B cell (primary cell): Measurements from ENCODE around the gene GPBP1L1. TPM values are rescaled to one million over a fixed set of nuclear protein-coding genes. Genes with fewer than 3 reads are reported as not detected.

Experiments used
- ATAC-seq: fragments of 200-7000 bp; cut with Tn5 transposase; one replicate; pipeline ENCODE4 v1.10.0; 2021; ENCODE audit warnings: low read depth, mild to moderate bottlenecking, moderate number of reproducible peaks, moderate library complexity
- CTCF ChIA-PET: fragments of 350-600 bp; sonication (Branson Sonifier 250); formaldehyde crosslinking; loops from one replicate; lab custom pipeline; 2021; ENCODE audit warnings: antibody characterized with exemption, inconsistent platforms; lab: Charles Lee
- POLR2A ChIA-PET: fragments of 350-600 bp; sonication (Branson Sonifier 250); formaldehyde crosslinking; loops from one replicate; lab custom pipeline; 2021; ENCODE audit warnings: antibody characterized with exemption; lab: Charles Lee
- DNase-seq: peaks from one replicate; pipeline ENCODE4 v3.0.0; 2013
- H2AFZ ChIP-seq: 2 replicates; pipeline ENCODE4 v1.6.1; 2012; ENCODE audit warnings: mild to moderate bottlenecking, low read depth, low read length; ENCODE audit not compliant: insufficient read depth, poor library complexity, severe bottlenecking
- H3K27ac ChIP-seq, 2 donors: 1 replicate in 1 of 2; 2 replicates in 1 of 2; pipeline ENCODE4 v1.5.1; 2012 to 2013; ENCODE audit warnings: low read length in 2 of 2, mild to moderate bottlenecking in 2 of 2, moderate library complexity in 1 of 2
- H3K27me3 ChIP-seq, 4 experiments: fragments of 200-600 bp in 1 of 4; sonication (generic) in 1 of 4; replicated peaks in 1 of 4; 1 replicate in 2 of 4; 2 replicates in 2 of 4; pipeline versions ENCODE4 v1.6.1 to v1.7.0; 2013 to 2016; ENCODE audit warnings: low read length in 3 of 4, mild to moderate bottlenecking in 2 of 4, mixed read lengths in 1 of 4, moderate library complexity in 1 of 4; ENCODE audit not compliant: insufficient read depth in 4 of 4, control insufficient read depth in 3 of 4; ENCODE audit errors: control extremely low read depth in 1 of 4
- H3K36me3 ChIP-seq, 2 experiments: replicated peaks in 1 of 2; 1 replicate in 1 of 2; 2 replicates in 1 of 2; pipeline versions ENCODE4 v1.6.1 to v1.7.1; 2013; ENCODE audit warnings: low read length in 1 of 2; ENCODE audit not compliant: insufficient read depth in 2 of 2, control insufficient read depth in 1 of 2; ENCODE audit errors: control extremely low read depth in 1 of 2, extremely low read depth in 1 of 2
- H3K4me1 ChIP-seq, 2 donors: fragments of 200-600 bp in 1 of 2; sonication (generic) in 1 of 2; 1 replicate in 1 of 2; 2 replicates in 1 of 2; pipeline versions ENCODE4 v1.5.1 to v1.6.1; 2013 to 2017; ENCODE audit warnings: low read length in 2 of 2; ENCODE audit not compliant: control insufficient read depth in 2 of 2, insufficient read depth in 2 of 2
- H3K4me2 ChIP-seq: replicated peaks from 2 replicates; pipeline ENCODE3; 2012; ENCODE audit warnings: mild to moderate bottlenecking, low read depth, low read length; ENCODE audit not compliant: poor library complexity, severe bottlenecking
- H3K4me3 ChIP-seq, 5 experiments: fragments of 200-600 bp in 1 of 5; sonication (generic) in 1 of 5; 1 replicate in 3 of 5; 2 replicates in 2 of 5; pipeline versions ENCODE4 v1.5.1 to v1.7.0; 2011 to 2016; ENCODE audit warnings: low read length in 4 of 5, mild to moderate bottlenecking in 4 of 5, low read depth in 2 of 5, control low read depth in 1 of 5, moderate library complexity in 1 of 5; ENCODE audit not compliant: insufficient read depth in 1 of 5; ENCODE audit errors: control extremely low read depth in 1 of 5, extremely low read depth in 1 of 5
- H3K79me2 ChIP-seq: fragments of 200-600 bp; sonication (generic); one replicate; pipeline ENCODE4 v1.6.0; 2016; ENCODE audit warnings: low read length; ENCODE audit not compliant: control insufficient read depth, insufficient read depth
- H3K9ac ChIP-seq: fragments of 200-600 bp; sonication (generic); 2 replicates; pipeline ENCODE4 v1.6.1; 2017; ENCODE audit warnings: mild to moderate bottlenecking, low read length, moderate library complexity
- H3K9me3 ChIP-seq, 3 donors: one replicate each; pipeline versions ENCODE4 v1.6.1 to v1.7.1; 2013; ENCODE audit warnings: low read length in 2 of 3; ENCODE audit not compliant: control insufficient read depth in 2 of 3, insufficient read depth in 1 of 3; ENCODE audit errors: control extremely low read depth in 1 of 3
- H4K20me1 ChIP-seq: 2 replicates; pipeline ENCODE4 v1.6.0; 2012; ENCODE audit warnings: mild to moderate bottlenecking, low read length; ENCODE audit not compliant: insufficient read depth, control insufficient read depth, poor library complexity, severe bottlenecking
- H3K27ac Mint-ChIP-seq: one replicate; pipeline ENCODE4 v1.8.0; 2021; ENCODE audit warnings: mixed read lengths
- H3K27me3 Mint-ChIP-seq: one replicate; pipeline ENCODE4 v1.8.0; 2021; ENCODE audit warnings: mixed read lengths
- H3K4me1 Mint-ChIP-seq: one replicate; pipeline ENCODE4 v1.8.0; 2021; ENCODE audit warnings: mixed read lengths
- H3K4me3 Mint-ChIP-seq: one replicate; pipeline ENCODE4 v1.8.0; 2021; ENCODE audit warnings: mixed read lengths
- H3K9me3 Mint-ChIP-seq: one replicate; pipeline ENCODE4 v1.8.0; 2022; ENCODE audit warnings: mixed read lengths; ENCODE audit not compliant: insufficient read depth
- EZH2 ChIP-seq: IDR thresholded peaks from 2 replicates; pipeline ENCODE4 v1.6.1; 2012; ENCODE audit warnings: borderline replicate concordance, low read depth, mild to moderate bottlenecking, moderate library complexity, low read length; ENCODE audit not compliant: insufficient read depth, poor library complexity, severe bottlenecking
- WGBS: methylation state at CpG from one replicate; pipeline ENCODE4 v1.1.5; 2013; ENCODE audit warnings: missing lambda C conversion rate; ENCODE audit not compliant: insufficient coverage; 5-methylcytosine and 5-hydroxymethylcytosine counted together
- intact Hi-C: fragments of 100-400 bp; cut with micrococcal nuclease; formaldehyde crosslinking; loops from one replicate; pipeline ENCODE4 v1.10.0; 2022
- polyA plus RNA-seq: library from polyadenylated mRNA; depleted of rRNA; stranded (reverse); fragments of >200 nt; gene quantifications from 2 replicates; pipeline ENCODE4 v1.2.3, GENCODE V29; 2012
- total RNA-seq, 2 donors: library from RNA; stranded (reverse); fragments of 120-200 nt in 1 of 2; gene quantifications; 1 replicate in 1 of 2; 2 replicates in 1 of 2; pipeline versions ENCODE4 v1.2.3 to v1.2.4, GENCODE V29; 2013 to 2022
- TF ChIP-seq, protein P1 (sequence below): fragments of 200-600 bp; IDR thresholded peaks from one replicate; pipeline ENCODE4 v1.8.0; 2022; ENCODE audit warnings: antibody characterized with exemption, mild to moderate bottlenecking

Gene GPBP1L1
- total and polyA plus RNA-seq, 2 donors (not counting 1 experiment from before 2014, with no cell fraction given) = 75.5 to 137 TPM

GRCh38 chr1:45687014-45687753 lies 851 bp upstream of the GPBP1L1 start:
- Mint-ChIP-seq H3K4me1 (peaks cover 48% of the 10 kb centered on the region), H3K27me3 (no peaks in the 10 kb centered on the region), H3K4me3 (peak overlapping the region; percentile 100), H3K9me3 (no peaks in the 10 kb centered on the region), H3K27ac (peak overlapping the region; percentile 100)
- DNase-seq (peak; percentile 99), ATAC-seq (peak; percentile 80)
- ChIA-PET POLR2A (interaction anchor here (0.7 to 2.6 kb wide), 4 partner anchors 104 to 384 kb away, joined by 3 to 11 read pairs (median 4); partner anchors contain the start of genes CCDC163, MMACHC and NASP), CTCF (interaction anchor here (0.9 to 2.2 kb wide), 3 partner anchors 64 to 196 kb away, joined by 3 to 5 read pairs (median 5); partner anchors contain the start of gene TESK2)
- Histone ChIP-seq H3K27me3 (no peaks in the 10 kb centered on the region), H3K27ac (peak overlapping the region; percentile 98), H2AFZ (peak overlapping the region; percentile 97), H3K4me3 (peak overlapping the region; percentile 65 to 98 (median 89)), H3K4me2 (peak overlapping the region; percentile 90), H3K9ac (peak overlapping the region; percentile 93), H3K36me3 (peaks cover 0 to under 1% of the 10 kb centered on the region in 2 experiments), H4K20me1 (peaks cover 22% of the 10 kb centered on the region), H3K79me2 (peaks cover 71% of the 10 kb centered on the region), H3K4me1 (peaks cover 23 to 30% of the 10 kb centered on the region in 2 donors), H3K9me3 (no peaks in the 10 kb centered on the region)
- WGBS = under 1% methylated on average over 39 of the region's 44 CpGs
- intact Hi-C loops = loop anchor here (1.0 to 10.0 kb wide), 12 partner anchors 63 to 1055 kb away; partner anchors contain the start of genes BEST4, CCDC163, EFCAB14 and EIF2B3
- TF ChIP-seq, protein P1, sequence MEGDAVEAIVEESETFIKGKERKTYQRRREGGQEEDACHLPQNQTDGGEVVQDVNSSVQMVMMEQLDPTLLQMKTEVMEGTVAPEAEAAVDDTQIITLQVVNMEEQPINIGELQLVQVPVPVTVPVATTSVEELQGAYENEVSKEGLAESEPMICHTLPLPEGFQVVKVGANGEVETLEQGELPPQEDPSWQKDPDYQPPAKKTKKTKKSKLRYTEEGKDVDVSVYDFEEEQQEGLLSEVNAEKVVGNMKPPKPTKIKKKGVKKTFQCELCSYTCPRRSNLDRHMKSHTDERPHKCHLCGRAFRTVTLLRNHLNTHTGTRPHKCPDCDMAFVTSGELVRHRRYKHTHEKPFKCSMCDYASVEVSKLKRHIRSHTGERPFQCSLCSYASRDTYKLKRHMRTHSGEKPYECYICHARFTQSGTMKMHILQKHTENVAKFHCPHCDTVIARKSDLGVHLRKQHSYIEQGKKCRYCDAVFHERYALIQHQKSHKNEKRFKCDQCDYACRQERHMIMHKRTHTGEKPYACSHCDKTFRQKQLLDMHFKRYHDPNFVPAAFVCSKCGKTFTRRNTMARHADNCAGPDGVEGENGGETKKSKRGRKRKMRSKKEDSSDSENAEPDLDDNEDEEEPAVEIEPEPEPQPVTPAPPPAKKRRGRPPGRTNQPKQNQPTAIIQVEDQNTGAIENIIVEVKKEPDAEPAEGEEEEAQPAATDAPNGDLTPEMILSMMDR = no peak

GRCh38 chr1:45686015-45686287 lies 382 bp downstream of the GPBP1L1 start:
- Histone ChIP-seq H4K20me1 (peaks cover 35% of the 10 kb centered on the region), H3K9me3 (no peaks in the 10 kb centered on the region), H3K36me3 (no peaks in the 10 kb centered on the region), H2AFZ (peak overlapping the region; percentile 97), H3K9ac (peak overlapping the region; percentile 93), H3K4me2 (peak overlapping the region; percentile 90), H3K27ac (peak overlapping the region; percentile 98), H3K79me2 (peaks cover 79% of the 10 kb centered on the region), H3K4me1 (peaks cover 23 to 34% of the 10 kb centered on the region in 2 donors), H3K4me3 (peak overlapping the region; percentile 65 to 99 (median 96)), H3K27me3 (no peaks in the 10 kb centered on the region)
- 0% methylated on average over 27 of the region's 27 CpGs for WGBS
- POLR2A ChIA-PET = interaction anchor here (0.6 to 2.6 kb wide), 10 partner anchors 9 to 617 kb away, joined by 3 to 11 read pairs (median 4); partner anchors contain the start of genes CCDC163, IPP, LRRC41 and MMACHC
- no peak for TF ChIP-seq EZH2
- TF ChIP-seq, protein P1 = peak; percentile 51
- Mint-ChIP-seq H3K4me3 (peak overlapping the region; percentile 100), H3K9me3 (no peaks in the 10 kb centered on the region), H3K27ac (peak overlapping the region; percentile 100), H3K27me3 (no peaks in the 10 kb centered on the region), H3K4me1 (peaks cover 59% of the 10 kb centered on the region)
- DNase-seq (no peak), ATAC-seq (peak; percentile 4)
- intact Hi-C loops = loop anchor here (2.0 to 10.0 kb wide), 7 partner anchors 511 to 1054 kb away; partner anchors contain the start of genes BEST4, EFCAB14, EIF2B3 and KIF2C
- CTCF ChIA-PET = interaction anchor here (0.9 to 2.2 kb wide), 7 partner anchors 9 to 536 kb away, joined by 3 to 5 read pairs (median 4); no protein-coding TSS in a partner anchor
